Endothelial cell of umbilical vein (primary cell): ENCODE measurements around the gene KIF3B. TPM values are rescaled to one million over a fixed set of nuclear protein-coding genes. Genes with fewer than 3 reads are reported as not detected.

Experiments
- BruUV-seq: library from RNA; stranded (reverse); fragments of 400-500 nt; replicated peaks from 2 replicates; lab custom pipeline; 2021; lab: Mats Ljungman, UMichigan
- CTCF ChIA-PET: fragments of 300-600, 350-600 bp; sonication (Branson Sonifier 250); formaldehyde crosslinking; loops from one replicate; lab custom pipeline; 2021; ENCODE audit warnings: antibody characterized with exemption, inconsistent platforms; lab: Charles Lee
- POLR2A ChIA-PET: fragments of 300-600, 350-600 bp; sonication (Branson Sonifier 250); formaldehyde crosslinking; loops from one replicate; lab custom pipeline; 2021; ENCODE audit warnings: antibody characterized with exemption, inconsistent platforms; lab: Charles Lee
- DNase-seq: peaks from one replicate; pipeline ENCODE4 v3.0.0-alpha.2; 2011; ENCODE audit warnings: low read depth, low spot score
- FAIRE-seq: peaks from 2 replicates; lab custom pipeline; 2011; peaks lifted over from hg19 to GRCh38; lab: Jason Lieb, UNC
- H2AFZ ChIP-seq: 2 replicates; pipeline ENCODE4 v1.6.0; 2012; ENCODE audit warnings: low read depth, low read length, control low read depth, inconsistent platforms
- H3K27ac ChIP-seq: 2 replicates; pipeline ENCODE4 v1.5.1; 2011; ENCODE audit warnings: low read depth, mild to moderate bottlenecking, control low read depth, low read length, moderate library complexity; ENCODE audit not compliant: insufficient read depth
- H3K27me3 ChIP-seq, 2 experiments: 2 replicates each; pipeline versions ENCODE4 v1.6.0 to v1.6.1; 2011; ENCODE audit warnings: low read length in 2 of 2, mixed read lengths in 1 of 2; ENCODE audit not compliant: control insufficient read depth in 2 of 2, insufficient read depth in 2 of 2
- H3K36me3 ChIP-seq, 2 experiments: 2 replicates in 1 of 2; 3 replicates in 1 of 2; pipeline ENCODE4 v1.5.1; 2011; ENCODE audit warnings: low read length in 2 of 2, mild to moderate bottlenecking in 1 of 2, moderate library complexity in 1 of 2; ENCODE audit not compliant: control insufficient read depth in 2 of 2, insufficient read depth in 2 of 2; ENCODE audit errors: extremely low read depth in 1 of 2
- H3K4me1 ChIP-seq: 3 replicates; pipeline ENCODE4 v1.5.1; 2011; ENCODE audit warnings: mild to moderate bottlenecking, low read length; ENCODE audit not compliant: control insufficient read depth, insufficient read depth; ENCODE audit errors: extremely low read depth
- H3K4me2 ChIP-seq: 2 replicates; pipeline ENCODE4 v1.6.1; 2011; ENCODE audit warnings: low read length, control low read depth, mixed read lengths; ENCODE audit not compliant: insufficient read depth
- H3K4me3 ChIP-seq, 3 experiments: fragments of 200-600 bp in 1 of 3; sonication (generic), shearing (Covaris generic) in 1 of 3; replicated peaks in 1 of 3; 2 replicates each; pipeline ENCODE4 v1.5.1; 2011 to 2016; ENCODE audit warnings: control low read depth in 3 of 3, low read length in 3 of 3, mild to moderate bottlenecking in 2 of 3, inconsistent platforms in 1 of 3, low read depth in 1 of 3, moderate library complexity in 1 of 3; ENCODE audit not compliant: insufficient read depth in 1 of 3
- H3K79me2 ChIP-seq: 2 replicates; pipeline ENCODE4 v1.6.0; 2012; ENCODE audit warnings: low read length, inconsistent platforms; ENCODE audit not compliant: control insufficient read depth, insufficient read depth
- H3K9ac ChIP-seq: replicated peaks from 2 replicates; pipeline ENCODE3; 2011; ENCODE audit warnings: low read length, control low read depth; ENCODE audit not compliant: insufficient read depth; ENCODE audit errors: extremely low read depth
- H3K9me1 ChIP-seq: replicated peaks from 3 replicates; pipeline ENCODE4 v1.6.0; 2011; ENCODE audit warnings: mild to moderate bottlenecking, low read length; ENCODE audit not compliant: control insufficient read depth, insufficient read depth; ENCODE audit errors: extremely low read depth
- H3K9me3 ChIP-seq: replicated peaks from 2 replicates; pipeline ENCODE4 v1.5.1; 2012; ENCODE audit warnings: low read length, inconsistent platforms; ENCODE audit not compliant: control insufficient read depth, insufficient read depth
- H4K20me1 ChIP-seq: replicated peaks from 2 replicates; pipeline ENCODE3; 2011; ENCODE audit warnings: mild to moderate bottlenecking, low read length; ENCODE audit not compliant: control insufficient read depth, insufficient read depth; ENCODE audit errors: extremely low read depth
- CTCF ChIP-seq, 2 donors: IDR thresholded peaks; 1 replicate in 1 of 2; 2 replicates in 1 of 2; pipeline ENCODE4 v1.5.1; 2011; ENCODE audit warnings: low read length in 2 of 2, mild to moderate bottlenecking in 2 of 2, moderate library complexity in 2 of 2, control low read depth in 1 of 2, inconsistent platforms in 1 of 2, low read depth in 1 of 2; ENCODE audit not compliant: insufficient read depth in 1 of 2; ENCODE audit errors: extremely low read depth in 1 of 2
- JUN ChIP-seq: IDR thresholded peaks from 2 replicates; pipeline ENCODE4 v1.6.1; 2011; ENCODE audit warnings: borderline replicate concordance, low read depth; ENCODE audit not compliant: insufficient read length, insufficient read depth
- MAX ChIP-seq: IDR thresholded peaks from 2 replicates; pipeline ENCODE4 v1.6.1; 2011; ENCODE audit not compliant: insufficient read depth, insufficient read length
- POLR2A ChIP-seq: IDR thresholded peaks from 2 replicates; pipeline ENCODE4 v1.6.1; 2012; ENCODE audit warnings: low read depth, mild to moderate bottlenecking, control low read depth, low read length
- POLR2AphosphoS5 ChIP-seq: IDR thresholded peaks from 2 replicates; pipeline ENCODE4 v1.6.1; 2012; ENCODE audit warnings: low read depth, mild to moderate bottlenecking, control low read depth, low read length, moderate library complexity; ENCODE audit not compliant: insufficient read depth
- dilution Hi-C: fragments of 300-500 bp; cut with MboI; formaldehyde crosslinking; loops from one replicate; pipeline ENCODE4 v1.15.0; 2019; ENCODE audit warnings: low sequenced_read_pairs; ENCODE audit not compliant: extremely low pct_ligation_motif_present
- intact Hi-C: fragments of 100-400 bp; cut with micrococcal nuclease; formaldehyde crosslinking; loops from one replicate; pipeline ENCODE4 v1.10.0; 2022
- polyA plus RNA-seq, 4 experiments: library from polyadenylated mRNA; depleted of rRNA in 3 of 4; stranded (reverse) in 3 of 4; unstranded in 1 of 4; fragments of >200 nt; gene quantifications; 2 replicates each; pipeline versions ENCODE4 v1.2.1 to v1.2.3, GENCODE V29; 2011 to 2012; ENCODE audit warnings: missing spikeins in 1 of 4
- total RNA-seq: library from RNA; stranded (reverse); gene quantifications from 2 replicates; pipeline ENCODE4 v1.2.3, GENCODE V29; 2021

The KIF3B gene
- total and polyA plus RNA-seq, 2 donors (not counting 3 experiments of a cell fraction or from before 2014, with no cell fraction given): 14.5 to 25.1 TPM

GRCh38 chr20:32329817-32330554, 52.5 kb downstream of the KIF3B start:
- no peak overlapping the region for H3K4me2 ChIP-seq
- ChIA-PET CTCF (no interaction called here), POLR2A (no interaction called here)
- no peaks in the 10 kb centered on the region for H3K27me3 ChIP-seq
- dilution Hi-C loops: no loop called here
- H3K79me2 ChIP-seq: no peaks in the 10 kb centered on the region
- no peaks in the 10 kb centered on the region for H3K9me1 ChIP-seq
- no peak overlapping the region for H3K9ac ChIP-seq
- no peak overlapping the region for H3K4me3 ChIP-seq
- TF ChIP-seq POLR2A: no peak
- no peak for TF ChIP-seq POLR2AphosphoS5
- no peak for TF ChIP-seq MAX
- no peak for TF ChIP-seq JUN
- TF ChIP-seq CTCF (IDR thresholded peaks at IDR 0.05; ENCODE audit: extremely low read depth in 1 of 2, insufficient read depth in 1 of 2, low read depth in 1 of 2, low read length in 2 of 2): no peak
- no peak for FAIRE-seq
- H3K27ac ChIP-seq: no peak overlapping the region
- no peaks in the 10 kb centered on the region for H3K9me3 ChIP-seq
- no peak overlapping the region for H2AFZ ChIP-seq
- H4K20me1 ChIP-seq: no peaks in the 10 kb centered on the region
- no TSS peak for BruUV-seq
- no peak for DNase-seq
- peaks cover 0 to 10% of the 10 kb centered on the region in 2 experiments for H3K36me3 ChIP-seq
- H3K4me1 ChIP-seq: peaks cover 45% of the 10 kb centered on the region
- intact Hi-C loops: loop anchor here (5.0 kb wide), 2 partner anchors 53 to 112 kb away; partner anchors contain the start of gene KIF3B
